Keratinocyte (primary cell): ENCODE measurements around the gene FUT8.

Source experiments
- CTCF ChIP-seq, 3 experiments: IDR thresholded peaks in 1 of 3; conservative IDR thresholded peaks in 1 of 3; optimal IDR thresholded peaks in 1 of 3; 2 replicates in 2 of 3; 3 replicates in 1 of 3; pipeline versions ENCODE3 to v1.5.1; 2011; ENCODE audit warnings: low read length in 3 of 3, mild to moderate bottlenecking in 3 of 3, moderate library complexity in 2 of 3, control low read depth in 1 of 3, inconsistent platforms in 1 of 3; ENCODE audit not compliant: insufficient read depth in 2 of 3; ENCODE audit errors: extremely low read depth in 1 of 3
- EZH2 ChIP-seq: IDR thresholded peaks from one replicate; pipeline ENCODE4 v1.6.1; 2012; ENCODE audit warnings: inconsistent platforms, mild to moderate bottlenecking, low read length, moderate library complexity

- TF ChIP-seq CTCF (optimal IDR thresholded peaks at IDR 0.05 in 1 of 3, IDR thresholded peaks at IDR 0.05 in 1 of 3, conservative IDR thresholded peaks at IDR 0.05 in 1 of 3; ENCODE audit: extremely low read depth in 1 of 3, insufficient read depth in 2 of 3, low read length in 3 of 3) (no peak), EZH2 (no peak)
These were observed 316.1 kb downstream of the FUT8 start for GRCh38 chr14:65728604-65729003.
